NCI-H345 (cell line): ENCODE data around the gene SCFD2.
"Not testable (repeated sequence)": the region's sequence is repeated elsewhere in the genome, so short reads cannot be mapped to it uniquely, and the experiment has no call there.

Experiments
- DNase-seq: peaks from one replicate; lab custom pipeline; 2025; lab: John Stamatoyannopoulos, UW

SCFD2 gene

GRCh38 chr4:52852711-52853110 lies 513.1 kb downstream of the SCFD2 start:
- DNase-seq = no peak

- no peak for DNase-seq
These were observed 513.8 kb downstream of the SCFD2 start for GRCh38 chr4:52852041-52852440.

GRCh38 chr4:52850406-52851124 lies 515.3 kb downstream of the SCFD2 start:
- no peak for DNase-seq

GRCh38 chr4:52848254-52848653 lies 517.6 kb downstream of the SCFD2 start:
- no peak for DNase-seq

GRCh38 chr4:52846502-52846901 lies 519.4 kb downstream of the SCFD2 start:
- no peak for DNase-seq

GRCh38 chr4:52844596-52844995 lies 521.3 kb downstream of the SCFD2 start:
- DNase-seq = no peak

GRCh38 chr4:52843958-52844357 lies 521.9 kb downstream of the SCFD2 start:
- no peak for DNase-seq

- DNase-seq = no peak
These were observed 522.5 kb downstream of the SCFD2 start for GRCh38 chr4:52843351-52843750.

GRCh38 chr4:52842792-52843191 lies 523.1 kb downstream of the SCFD2 start:
- DNase-seq = no peak

GRCh38 chr4:52841682-52842456 lies 524.0 kb downstream of the SCFD2 start:
- no peak for DNase-seq

- no peak for DNase-seq
These were observed 525.1 kb downstream of the SCFD2 start for GRCh38 chr4:52840531-52841370.

- no peak for DNase-seq
These were observed 526.9 kb downstream of the SCFD2 start for GRCh38 chr4:52838729-52839586.

- DNase-seq = no peak
These were observed 527.9 kb downstream of the SCFD2 start for GRCh38 chr4:52837716-52838558.

- DNase-seq = no peak
These were observed 529.2 kb downstream of the SCFD2 start for GRCh38 chr4:52836678-52837077.

GRCh38 chr4:52836120-52836519 lies 529.7 kb downstream of the SCFD2 start:
- DNase-seq = no peak

GRCh38 chr4:52834641-52835456 lies 531.0 kb downstream of the SCFD2 start:
- not testable (repeated sequence) for DNase-seq

GRCh38 chr4:52833941-52834525 lies 531.8 kb downstream of the SCFD2 start:
- no peak for DNase-seq

- no peak for DNase-seq
These were observed 540.3 kb downstream of the SCFD2 start for GRCh38 chr4:52825460-52826090.
